ENCODE measurements around the gene PCSK1N. TPM values are rescaled to one million over a fixed set of nuclear protein-coding genes. Genes with fewer than 3 reads are reported as not detected.

Gene PCSK1N
- total and polyA plus RNA-seq, 9 of the 15 experiments (the other 6 are each of a cell fraction or from before 2014, with no cell fraction given), result 0.07 to 0.55 (median 0.54) TPM; not detected in 6

DNA sequence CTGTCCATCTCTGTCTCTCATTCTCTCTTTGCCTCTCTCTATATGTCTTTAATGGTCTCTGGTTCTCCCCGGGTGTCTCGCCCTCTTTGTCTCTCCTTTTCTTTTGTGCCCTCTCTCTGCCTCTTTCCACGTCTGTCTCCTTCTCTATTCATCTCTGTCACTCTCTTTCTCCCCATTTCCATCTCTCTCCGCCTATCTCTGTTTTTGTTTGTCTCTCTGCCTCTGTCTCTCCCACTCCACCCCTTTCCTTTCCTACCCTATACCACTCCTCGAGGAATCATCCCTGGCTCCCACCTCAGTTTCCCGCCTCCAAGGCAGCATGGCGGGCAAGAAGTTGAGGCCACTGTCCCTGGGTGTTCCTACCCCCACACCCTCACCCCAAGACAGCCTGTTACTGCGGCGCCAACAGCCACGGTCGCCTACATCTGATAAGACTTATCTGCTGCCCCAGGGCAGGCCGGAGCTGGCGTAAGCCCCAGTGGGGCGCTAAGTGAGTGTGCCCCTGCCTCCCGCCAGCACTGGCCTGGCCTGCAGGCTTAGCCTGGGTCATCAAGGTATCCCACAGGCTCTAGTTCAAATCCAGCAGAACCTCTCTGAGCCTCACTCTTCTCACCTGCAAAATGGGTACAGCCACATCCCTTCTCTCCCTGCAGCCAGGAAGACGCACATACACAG, 49.7 kb downstream of the PCSK1N start (continued):
- no peak for TF ChIP-seq NFE2L1 (tag; IDR thresholded peaks at IDR 0.05; ENCODE audit: borderline replicate concordance, low read depth)
- no peak for TF ChIP-seq RBM22 (IDR thresholded peaks at IDR 0.05; ENCODE audit: low read depth, low read length, poor library complexity, severe bottlenecking)
- TF ChIP-seq MAFG (tag; conservative IDR thresholded peaks at IDR 0.05), result no peak
- TF ChIP-seq ELF4 (CRISPR knock-in tag; IDR thresholded peaks at IDR 0.05), result peak; percentile 54; the same call in 1 of the 2 replicates
- TF ChIP-seq BRD4 (IDR thresholded peaks at IDR 0.05), result no peak
- no peak for TF ChIP-seq ZNF445 (CRISPR knock-in tag; IDR thresholded peaks at IDR 0.05; ENCODE audit: low read depth)
- TF ChIP-seq FUS (optimal IDR thresholded peaks at IDR 0.05; ENCODE audit: low read depth, low read length), result no peak
- TF ChIP-seq, protein P1, sequence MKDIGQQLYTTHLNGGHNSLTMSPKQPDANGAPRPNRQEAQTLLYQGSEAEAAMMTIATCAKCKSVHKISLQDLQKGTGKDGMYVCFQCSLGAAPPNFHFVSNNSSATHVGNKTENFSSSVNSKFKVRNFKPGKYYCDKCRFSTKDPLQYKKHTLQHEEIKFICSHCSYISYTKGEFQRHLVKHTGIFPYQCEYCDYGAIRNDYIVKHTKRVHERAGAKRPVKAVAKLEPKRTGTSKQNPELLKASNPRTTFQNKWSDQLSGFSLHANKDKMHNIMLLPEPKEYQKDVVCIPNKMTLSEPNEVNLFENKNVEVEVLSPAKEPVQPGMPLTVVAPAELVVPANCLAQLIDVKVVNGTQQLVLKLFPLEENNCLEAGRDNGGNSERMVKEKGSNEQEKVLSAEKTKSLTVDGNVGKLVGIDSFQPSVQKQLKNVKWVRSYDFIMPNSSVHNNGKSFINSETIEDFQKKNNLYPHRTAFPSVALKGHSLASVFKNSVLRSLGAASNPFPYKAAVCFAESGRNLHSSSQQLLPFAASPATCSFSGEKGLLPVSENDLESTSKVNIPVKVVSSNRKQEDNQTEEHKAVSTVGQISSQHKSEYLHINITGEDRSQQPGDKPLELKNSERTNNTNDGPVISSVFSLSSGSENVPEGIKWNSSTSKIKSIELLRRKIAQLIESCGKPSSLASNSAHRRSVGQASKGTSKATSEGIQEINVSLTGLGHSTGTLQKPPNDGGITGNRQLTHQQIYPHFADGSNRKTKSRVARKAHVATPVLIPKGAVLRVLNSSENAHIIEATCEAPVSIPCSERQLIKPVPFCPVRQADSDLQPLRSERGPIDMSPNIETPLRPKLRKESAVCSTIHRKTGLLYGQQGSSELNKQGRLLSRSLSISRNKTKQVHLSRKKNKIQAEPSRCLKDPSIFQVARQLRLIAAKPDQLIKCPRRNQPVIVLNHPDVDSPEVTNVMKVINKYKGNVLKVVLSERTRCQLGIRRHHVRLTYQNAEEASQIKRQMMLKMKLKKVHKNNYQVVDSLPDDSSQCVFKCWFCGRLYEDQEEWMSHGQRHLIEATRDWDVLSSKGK (CRISPR knock-in tag; IDR thresholded peaks at IDR 0.05), result no peak
- TF ChIP-seq SIX5 (IDR thresholded peaks at IDR 0.05; ENCODE audit: borderline replicate concordance in 1 of 2, insufficient read depth in 1 of 2, low read depth in 1 of 2, low read length in 2 of 2), result no peak
- no peak for TF ChIP-seq ZFPM2 (CRISPR knock-in tag; IDR thresholded peaks at IDR 0.05)
- 0 out of 4 replicates have a peak, but pooled peaks of 1 of the 2 experiments have one; percentile 5 for TF ChIP-seq RAD21 (CRISPR knock-in tag; conservative IDR thresholded peaks at IDR 0.05 in 1 of 2, IDR thresholded peaks at IDR 0.05 in 1 of 2)
- no peak for TF ChIP-seq CREB1 (IDR thresholded peaks at IDR 0.05)
- no peak for TF ChIP-seq CREB1 (CRISPR knock-in tag; IDR thresholded peaks at IDR 0.05)
- no peak for TF ChIP-seq ZNF764 (CRISPR knock-in tag; IDR thresholded peaks at IDR 0.05; ENCODE audit: low read depth)
- TF ChIP-seq MTF1 (CRISPR knock-in tag; IDR thresholded peaks at IDR 0.05; ENCODE audit: borderline replicate concordance), result no peak
- TF ChIP-seq KDM4B (IDR thresholded peaks at IDR 0.05; ENCODE audit: borderline replicate concordance in 2 of 2, low read depth in 1 of 2), result no peak
- TF ChIP-seq, protein P2, sequence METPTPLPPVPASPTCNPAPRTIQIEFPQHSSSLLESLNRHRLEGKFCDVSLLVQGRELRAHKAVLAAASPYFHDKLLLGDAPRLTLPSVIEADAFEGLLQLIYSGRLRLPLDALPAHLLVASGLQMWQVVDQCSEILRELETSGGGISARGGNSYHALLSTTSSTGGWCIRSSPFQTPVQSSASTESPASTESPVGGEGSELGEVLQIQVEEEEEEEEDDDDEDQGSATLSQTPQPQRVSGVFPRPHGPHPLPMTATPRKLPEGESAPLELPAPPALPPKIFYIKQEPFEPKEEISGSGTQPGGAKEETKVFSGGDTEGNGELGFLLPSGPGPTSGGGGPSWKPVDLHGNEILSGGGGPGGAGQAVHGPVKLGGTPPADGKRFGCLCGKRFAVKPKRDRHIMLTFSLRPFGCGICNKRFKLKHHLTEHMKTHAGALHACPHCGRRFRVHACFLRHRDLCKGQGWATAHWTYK (CRISPR knock-in tag; IDR thresholded peaks at IDR 0.05), result peak; percentile 65; the same call in 1 of the 2 replicates
- TF ChIP-seq ZNF76 (CRISPR knock-in tag; IDR thresholded peaks at IDR 0.05; ENCODE audit: borderline replicate concordance), result no peak
- no peak for TF ChIP-seq HDAC8 (tag; IDR thresholded peaks at IDR 0.05)
- no peak for TF ChIP-seq IFI16 (CRISPR knock-in tag; IDR thresholded peaks at IDR 0.05)
- TF ChIP-seq MTA1 (IDR thresholded peaks at IDR 0.05; ENCODE audit: borderline replicate concordance), result no peak
- TF ChIP-seq ZZZ3 (IDR thresholded peaks at IDR 0.05), result no peak
- peak; percentile 50; the same call in 1 of the 2 replicates for TF ChIP-seq SP1 (CRISPR knock-in tag; IDR thresholded peaks at IDR 0.05)
- TF ChIP-seq SUPT5H (IDR thresholded peaks at IDR 0.05), result no peak
- no peak for TF ChIP-seq ZNF134 (CRISPR knock-in tag; conservative IDR thresholded peaks at IDR 0.05)

Data from K562 (cell line).